G401 (cell line): ENCODE data around the gene CALB2. TPM values are rescaled to one million over a fixed set of nuclear protein-coding genes. Genes with fewer than 3 reads are reported as not detected.
"Not testable (repeated sequence)": the region's sequence is repeated elsewhere in the genome, so short reads cannot be mapped to it uniquely, and the experiment has no call there.

Experiments
- DNase-seq: peaks from one replicate; pipeline ENCODE4 v3.0.0-alpha.2; 2015; ENCODE audit warnings: low spot score
- in situ Hi-C: cut with HindIII; loops from 2 replicates; pipeline ENCODE4 v1.10.0; 2016; ENCODE audit warnings: low sequenced_read_pairs, mixed read lengths
- total RNA-seq: library from RNA; depleted of rRNA; stranded (reverse); fragments of >200 nt; shearing (Covaris generic); gene quantifications from 2 replicates; pipeline ENCODE4 v1.2.3, GENCODE V29; 2014; rRNA removed

The CALB2 gene, protein sequence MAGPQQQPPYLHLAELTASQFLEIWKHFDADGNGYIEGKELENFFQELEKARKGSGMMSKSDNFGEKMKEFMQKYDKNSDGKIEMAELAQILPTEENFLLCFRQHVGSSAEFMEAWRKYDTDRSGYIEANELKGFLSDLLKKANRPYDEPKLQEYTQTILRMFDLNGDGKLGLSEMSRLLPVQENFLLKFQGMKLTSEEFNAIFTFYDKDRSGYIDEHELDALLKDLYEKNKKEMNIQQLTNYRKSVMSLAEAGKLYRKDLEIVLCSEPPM
- 0.14 TPM in 1 of 2 replicates, not detected in the other for total RNA-seq

- peak; percentile 72 for DNase-seq
- in situ Hi-C loops: no loop called here
Measured at GRCh38 chr16:71358464-71358998, at the start of gene CALB2. CALB2 (plus strand) TSS chr16:71358723; CDS start chr16:71358793, 70 bp downstream.

DNA sequence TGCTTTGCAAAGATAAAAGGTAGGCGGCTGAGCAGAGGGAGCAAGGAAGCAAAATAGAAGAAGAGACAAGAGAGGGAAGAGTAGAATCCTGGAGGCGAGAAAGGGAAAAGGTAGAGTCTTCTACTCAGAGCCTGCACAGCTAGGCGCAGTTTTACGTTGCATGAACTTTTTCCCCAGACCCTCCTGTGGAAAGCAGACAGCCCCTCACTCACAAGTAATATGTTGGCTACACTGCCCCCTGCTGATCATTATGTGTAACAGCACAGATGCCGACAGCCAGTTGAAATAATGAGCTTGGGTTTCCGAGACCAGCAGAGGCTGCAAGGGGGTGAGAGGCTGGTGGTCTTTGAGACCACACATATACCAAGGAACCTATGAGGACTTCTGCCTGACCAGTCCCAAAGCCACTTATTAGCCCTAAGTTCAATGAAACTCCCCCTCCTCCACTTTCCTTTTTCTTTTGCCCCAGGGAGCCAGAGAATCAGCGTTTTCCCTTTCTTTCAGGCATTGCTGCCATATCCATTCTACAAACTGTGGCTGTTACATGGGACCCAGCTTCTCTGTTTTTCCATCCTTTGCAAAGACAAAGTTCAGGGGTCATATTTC, 46.9 kb upstream of the CALB2 start:
- in situ Hi-C loops: no loop called here
- DNase-seq: peak; percentile 23

DNA sequence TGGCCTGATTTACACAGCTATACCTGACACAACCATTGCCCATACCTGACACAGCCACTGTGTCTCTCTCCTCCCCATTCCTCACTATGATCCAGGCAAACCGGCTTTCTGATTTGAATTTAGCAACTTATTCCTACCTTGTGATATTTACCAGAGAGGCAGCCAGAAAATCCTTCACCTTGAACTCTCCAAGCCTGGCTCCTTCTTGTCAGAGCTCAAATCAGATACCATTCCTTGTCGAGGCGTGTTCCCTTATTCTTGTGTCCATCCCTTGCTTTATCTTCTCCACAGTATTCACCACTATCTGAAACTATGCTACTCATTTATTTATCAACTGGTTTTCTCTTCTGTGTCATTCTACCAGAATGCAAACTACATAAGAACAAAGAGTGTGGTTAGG, 44.9 kb upstream of the CALB2 start:
- in situ Hi-C loops, DNase-seq: not testable (repeated sequence)

DNA sequence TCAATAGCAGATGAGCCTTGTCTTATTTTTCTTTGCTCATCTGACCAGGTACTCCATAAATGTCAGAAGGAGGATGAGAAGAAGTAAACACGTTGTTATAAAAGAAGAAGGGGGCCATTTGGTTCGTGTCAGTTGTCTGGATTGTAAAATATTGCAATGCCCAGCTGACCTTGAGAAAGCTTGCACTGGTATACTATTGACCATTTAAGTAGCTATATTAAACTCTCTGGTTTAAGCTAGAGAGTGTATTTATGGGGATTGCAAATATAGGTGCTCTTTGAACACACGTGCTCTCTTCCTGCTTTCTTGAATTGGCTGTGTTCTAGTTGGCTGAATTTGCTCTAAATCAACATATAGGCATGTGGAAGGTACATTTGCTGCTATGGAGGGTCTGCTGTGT, 43.3 kb upstream of the CALB2 start:
- in situ Hi-C loops: no loop called here

DNA sequence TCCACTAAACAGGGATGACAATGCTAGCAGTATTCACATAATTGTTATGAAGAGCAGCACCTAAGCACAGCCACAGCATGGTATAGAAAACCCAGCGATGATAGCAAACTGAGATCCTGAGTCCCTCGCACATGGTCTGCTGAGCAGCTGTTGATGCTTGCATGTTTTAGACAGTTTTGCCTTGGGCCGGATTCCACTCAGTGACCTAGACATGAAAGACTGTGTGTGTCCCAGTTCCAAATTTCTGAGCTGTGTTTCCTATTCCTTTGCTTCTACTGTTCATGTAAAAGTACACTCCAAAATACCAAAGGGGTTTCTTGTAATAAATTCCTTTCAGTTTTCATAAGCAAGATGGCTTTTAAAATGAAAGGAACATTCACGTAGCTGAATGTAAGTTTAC, 38.5 kb upstream of the CALB2 start:
- in situ Hi-C loops: no loop called here
- DNase-seq: no peak

More for the DNA sequence above, 43.3 kb upstream of the CALB2 start:
- DNase-seq: no peak

GRCh38 chr16:71327720-71328119, 30.8 kb upstream of the CALB2 start:
- DNase-seq: no peak
- in situ Hi-C loops: no loop called here

GRCh38 chr16:71328151-71328550, 30.4 kb upstream of the CALB2 start:
- peak; percentile 82 for DNase-seq
- in situ Hi-C loops: no loop called here

GRCh38 chr16:71337631-71338030, 20.9 kb upstream of the CALB2 start:
- in situ Hi-C loops: no loop called here
- DNase-seq: no peak

GRCh38 chr16:71338193-71338592, 20.3 kb upstream of the CALB2 start:
- DNase-seq: no peak
- in situ Hi-C loops: no loop called here

GRCh38 chr16:71338632-71339031, 19.9 kb upstream of the CALB2 start:
- in situ Hi-C loops: no loop called here
- no peak for DNase-seq

DNA sequence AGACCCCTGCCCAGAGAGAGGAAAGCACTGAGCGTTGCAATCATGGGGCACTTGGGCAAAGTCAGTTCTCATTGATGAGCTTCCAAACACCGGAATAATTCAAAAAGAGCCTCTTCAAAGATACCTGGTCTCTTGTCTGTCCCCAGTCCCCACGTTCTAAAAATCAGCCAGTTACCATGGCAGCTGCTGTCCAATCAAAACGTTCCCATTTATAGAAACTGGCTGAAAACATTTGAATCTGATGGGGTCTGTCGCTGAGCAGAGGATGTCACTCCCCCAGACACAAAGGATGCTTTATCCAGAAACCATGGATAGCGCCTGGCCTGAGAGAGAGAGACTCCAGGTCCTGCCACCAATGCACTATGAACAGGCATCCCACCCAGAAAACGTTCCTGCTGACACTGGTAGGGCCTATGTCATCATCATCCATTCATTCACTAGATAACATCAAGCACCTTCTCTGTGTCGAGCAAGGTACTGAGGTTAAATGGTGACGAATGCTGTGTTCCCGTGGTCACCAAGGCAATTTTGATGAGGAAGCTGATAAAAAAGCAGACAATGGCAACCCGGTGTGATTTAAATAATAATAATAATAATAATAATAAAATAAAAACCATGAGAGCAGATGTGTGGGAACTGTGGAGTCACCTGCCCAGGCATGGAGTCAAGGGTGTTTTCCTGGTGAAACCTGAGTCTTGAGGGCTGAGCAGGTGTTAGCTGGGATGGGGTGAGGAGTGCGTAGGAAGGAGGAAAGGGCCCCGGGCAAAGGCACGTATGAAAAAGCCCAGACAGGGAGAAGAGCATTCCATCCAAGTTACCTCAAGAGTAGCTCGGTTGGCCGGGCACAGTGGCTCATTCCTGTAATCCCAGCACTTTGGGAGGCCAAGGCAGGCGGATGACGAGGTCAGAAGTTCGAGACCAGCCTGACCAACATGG, 19.0 kb upstream of the CALB2 start:
- DNase-seq: no peak
- in situ Hi-C loops: no loop called here

DNA sequence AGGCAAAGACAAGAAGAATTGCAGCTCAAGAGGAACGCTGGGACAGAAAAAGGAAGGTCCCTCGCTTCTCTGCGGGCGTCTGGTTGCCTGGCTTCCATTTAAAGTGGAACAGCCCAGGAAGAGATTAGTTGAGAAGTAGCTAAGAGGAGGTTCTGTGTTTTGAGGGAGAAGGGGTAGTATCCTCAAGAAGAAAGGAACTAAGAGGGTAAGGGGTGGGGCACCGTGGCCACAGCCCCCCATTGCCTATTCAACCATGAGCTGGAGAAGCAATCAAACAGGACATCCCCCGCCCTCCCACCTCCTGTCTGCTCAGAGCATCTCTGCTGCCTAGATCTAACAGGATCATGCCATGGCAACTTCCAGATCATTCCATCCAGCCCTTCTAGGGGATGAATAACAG, 18.1 kb upstream of the CALB2 start:
- in situ Hi-C loops: no loop called here
- DNase-seq: no peak

GRCh38 chr16:71341881-71342280, 16.6 kb upstream of the CALB2 start:
- in situ Hi-C loops: no loop called here
- DNase-seq: no peak

GRCh38 chr16:71343078-71343477, 15.4 kb upstream of the CALB2 start:
- no peak for DNase-seq
- in situ Hi-C loops: no loop called here

DNA sequence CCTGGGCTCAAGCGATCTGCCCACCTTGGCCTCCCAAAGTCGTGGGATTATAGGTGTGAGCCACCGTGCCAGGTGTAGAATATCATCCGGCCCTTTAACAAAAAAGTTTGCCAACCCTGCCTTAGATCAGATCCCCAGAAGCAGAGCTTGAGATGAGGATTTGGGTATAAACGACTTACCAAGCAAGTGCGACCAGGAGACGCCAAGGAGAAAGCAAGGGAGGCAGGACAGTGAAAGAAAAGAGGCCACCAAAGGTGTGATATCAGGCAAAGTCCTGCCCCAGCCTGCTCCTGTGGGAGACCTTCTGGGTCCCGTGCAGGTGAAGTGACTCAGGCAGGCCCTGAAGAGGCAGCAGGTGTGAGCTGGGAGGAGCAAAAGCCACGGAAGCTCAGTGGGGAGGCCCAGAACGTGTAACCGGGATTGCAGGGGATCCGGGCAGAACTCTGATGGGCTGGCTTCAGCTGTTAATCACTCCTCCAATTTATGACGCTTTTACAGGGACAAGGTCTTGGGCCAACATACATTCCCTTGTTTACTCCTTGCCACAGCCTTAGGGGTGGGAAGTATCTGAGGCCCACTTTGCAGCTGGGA, 14.1 kb upstream of the CALB2 start:
- in situ Hi-C loops: no loop called here
- no peak for DNase-seq

DNA sequence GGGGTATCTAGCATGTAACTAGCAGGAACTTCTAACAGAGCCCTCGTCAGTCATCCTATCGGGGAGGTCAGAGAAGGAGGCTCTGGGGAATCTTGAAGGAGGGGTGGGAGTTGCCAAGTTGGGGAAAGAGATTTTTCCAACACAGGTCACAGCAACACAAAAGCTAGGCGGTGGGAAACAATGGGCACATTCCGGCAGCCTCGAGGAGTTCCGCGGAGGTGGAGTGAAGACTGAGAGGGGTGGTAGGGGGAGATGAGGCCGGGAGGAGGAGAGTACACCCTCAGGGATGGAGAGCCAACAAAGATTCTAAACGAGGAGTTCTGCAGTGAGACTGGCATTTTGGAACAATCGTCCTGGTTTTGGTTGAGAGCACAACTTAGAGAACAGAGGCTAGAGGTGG, 13.5 kb upstream of the CALB2 start:
- no peak for DNase-seq
- in situ Hi-C loops: no loop called here

DNA sequence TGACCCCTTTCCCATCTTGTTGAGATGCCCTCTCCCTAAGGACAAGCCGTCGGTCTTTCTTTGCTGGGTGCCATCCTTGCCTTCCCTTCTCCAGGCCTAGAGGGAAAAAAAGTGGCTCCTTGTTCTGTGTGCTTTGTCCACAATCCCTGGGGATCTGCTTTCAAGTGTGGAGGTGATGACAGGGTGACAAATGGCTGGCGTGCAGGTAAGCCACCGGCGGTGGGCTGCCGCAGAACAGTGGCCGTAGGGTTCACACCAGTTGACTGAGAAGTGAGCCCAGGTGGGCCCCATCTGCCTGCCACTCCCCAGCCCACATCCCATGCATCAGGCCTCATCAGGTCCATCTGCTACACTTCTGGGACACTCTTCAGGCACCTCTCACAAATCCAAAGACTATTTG, 11.4 kb upstream of the CALB2 start:
- in situ Hi-C loops: no loop called here
- DNase-seq: no peak

DNA sequence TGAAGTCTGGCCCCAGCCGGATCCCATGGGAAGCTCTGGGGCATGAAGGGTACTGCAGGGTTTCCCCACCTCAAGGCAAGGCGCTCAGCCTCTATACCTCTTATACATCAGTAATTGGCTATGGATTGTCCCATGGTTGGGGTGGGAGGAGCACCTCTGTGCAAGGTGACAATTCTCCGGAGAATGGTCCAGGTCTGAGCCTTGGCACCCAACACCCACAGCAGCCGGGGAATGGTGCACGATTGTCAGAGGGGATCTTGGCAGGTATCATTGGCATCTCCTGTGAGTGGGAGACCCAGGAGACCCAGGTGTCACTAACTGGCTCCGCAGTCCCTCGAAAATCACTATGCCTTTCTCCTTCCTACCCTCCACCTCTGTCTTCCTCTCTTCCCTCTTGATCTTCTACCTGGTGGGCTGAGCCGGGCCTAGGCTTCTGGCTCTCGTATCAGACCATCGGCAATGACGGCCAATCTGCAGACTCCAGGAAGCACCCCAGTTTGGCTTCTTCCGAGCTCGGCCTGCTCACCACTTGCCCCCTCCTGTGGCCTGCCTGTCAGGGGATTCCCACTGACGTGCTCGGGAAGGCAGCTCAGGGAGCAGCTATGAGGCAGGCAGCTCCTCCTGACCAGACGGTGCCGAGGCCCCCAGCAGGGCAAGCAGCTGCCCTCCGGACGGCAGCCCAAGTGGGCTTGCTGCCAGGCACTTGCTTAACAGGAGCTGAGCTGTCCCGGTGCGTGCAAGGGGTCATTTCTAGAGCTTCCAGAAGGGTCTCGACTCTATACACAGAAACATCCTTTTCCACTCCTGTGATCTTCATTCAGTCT, 10.0 kb upstream of the CALB2 start:
- DNase-seq: peak; percentile 87
- in situ Hi-C loops: no loop called here
